NCI-H1694 treated with DMSO at 0.1 percent for 48 hours (cell line): Measurements from ENCODE around the gene OR52E2.

Experiments
- DNase-seq: peaks from one replicate; lab custom pipeline; 2025; lab: John Stamatoyannopoulos, UW

OR52E2 gene

DNA sequence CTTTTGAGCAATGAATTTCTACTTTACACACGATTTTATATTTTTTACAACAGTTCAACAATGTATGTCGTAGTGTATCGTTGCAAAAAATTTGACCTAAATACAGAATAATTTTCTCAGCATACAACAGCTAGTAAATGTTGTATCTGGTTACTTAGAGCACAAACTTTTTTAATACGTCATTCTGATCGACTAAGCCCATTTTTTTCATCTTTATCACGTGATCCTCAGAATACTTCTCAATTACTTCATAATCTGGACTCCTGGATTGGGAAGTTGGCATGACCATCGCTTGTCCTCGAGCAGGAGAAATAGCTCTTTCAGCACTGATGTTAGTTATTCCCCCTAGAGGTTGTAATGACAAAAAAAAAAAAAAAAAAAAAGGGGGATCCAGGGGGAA lies 48.2 kb downstream of the OR52E2 start:
- no peak for DNase-seq
